IPS DF 6.9 (cell line): ENCODE data around the gene FKBP1A.
"Not testable (repeated sequence)": the region's sequence is repeated elsewhere in the genome, so short reads cannot be mapped to it uniquely, and the experiment has no call there.

Experiments
- DNase-seq: peaks from one replicate; pipeline ENCODE4 v3.0.0-alpha.2; 2013; ENCODE audit warnings: low read depth, low spot score
- H3K27ac ChIP-seq: one replicate; pipeline ENCODE4 v1.5.1; 2013; ENCODE audit warnings: low read length, control low read depth
- H3K27me3 ChIP-seq: 2 replicates; pipeline ENCODE4 v1.6.1; 2013; ENCODE audit warnings: mild to moderate bottlenecking, low read length; ENCODE audit not compliant: control insufficient read depth, insufficient read depth
- H3K36me3 ChIP-seq: 2 replicates; pipeline ENCODE4 v1.6.1; 2013; ENCODE audit warnings: low read length; ENCODE audit not compliant: control insufficient read depth, insufficient read depth
- H3K4me1 ChIP-seq: 2 replicates; pipeline ENCODE4 v1.6.1; 2013; ENCODE audit warnings: low read length; ENCODE audit not compliant: control insufficient read depth, insufficient read depth
- H3K4me3 ChIP-seq: 2 replicates; pipeline ENCODE4 v1.5.1; 2013; ENCODE audit warnings: mild to moderate bottlenecking, low read length
- H3K9me3 ChIP-seq: 2 replicates; pipeline ENCODE4 v1.6.1; 2013; ENCODE audit warnings: low read length, inconsistent platforms; ENCODE audit not compliant: control insufficient read depth, insufficient read depth
- WGBS: extraction: QIAGEN DNeasy Blood & Tissue Kit; methylation state at CpG from one replicate; pipeline ENCODE4 v1.1.7; 2013; ENCODE audit warnings: mixed read lengths, missing lambda C conversion rate; ENCODE audit not compliant: insufficient read length, insufficient coverage; 5-methylcytosine and 5-hydroxymethylcytosine counted together

The FKBP1A gene

GRCh38 chr20:1417790-1418189 is 24.9 kb upstream of the FKBP1A start:
- no peak overlapping the region for H3K4me3 ChIP-seq

GRCh38 chr20:1417273-1417672 is 24.4 kb upstream of the FKBP1A start:
- H3K36me3 ChIP-seq: no peaks in the 10 kb centered on the region
- no peak overlapping the region for H3K4me3 ChIP-seq
- no peaks in the 10 kb centered on the region for H3K27me3 ChIP-seq
- no peaks in the 10 kb centered on the region for H3K9me3 ChIP-seq
- no peak overlapping the region for H3K27ac ChIP-seq
- H3K4me1 ChIP-seq: no peaks in the 10 kb centered on the region
- DNase-seq: no peak
- no CpG with 5 or more reads among the region's 5 CpGs for WGBS

More at GRCh38 chr20:1417790-1418189, 24.9 kb upstream of the FKBP1A start:
- no peak overlapping the region for H3K27ac ChIP-seq
- no peaks in the 10 kb centered on the region for H3K36me3 ChIP-seq
- DNase-seq: no peak
- no peaks in the 10 kb centered on the region for H3K4me1 ChIP-seq
- no peaks in the 10 kb centered on the region for H3K9me3 ChIP-seq
- no peaks in the 10 kb centered on the region for H3K27me3 ChIP-seq

- no CpG with 5 or more reads among the region's 8 CpGs for WGBS
- no peak for DNase-seq
- no peaks in the 10 kb centered on the region for H3K9me3 ChIP-seq
- no peak overlapping the region for H3K4me3 ChIP-seq
- no peaks in the 10 kb centered on the region for H3K4me1 ChIP-seq
- H3K27ac ChIP-seq: no peak overlapping the region
- no peaks in the 10 kb centered on the region for H3K36me3 ChIP-seq
- H3K27me3 ChIP-seq: no peaks in the 10 kb centered on the region
Observed at GRCh38 chr20:1415667-1416468, 23.0 kb upstream of the FKBP1A start.

DNA sequence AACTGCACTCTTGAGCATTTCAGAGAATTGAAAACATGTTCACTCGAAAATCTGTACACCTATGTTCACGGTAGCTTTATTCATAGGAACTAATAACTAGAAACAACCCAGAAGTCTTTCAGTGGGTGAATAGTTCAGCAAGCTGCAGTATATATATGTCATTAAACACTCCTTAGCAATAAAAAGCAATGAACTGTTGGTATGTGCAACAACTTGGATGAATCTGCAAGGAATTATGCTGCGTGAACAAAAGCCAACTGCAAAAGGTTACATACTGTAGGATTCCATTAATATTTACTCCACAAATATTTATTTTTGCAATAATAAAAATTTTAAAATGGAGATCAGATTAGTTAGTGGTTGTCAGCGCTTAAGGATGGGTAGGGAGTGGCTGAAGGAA is 22.1 kb upstream of the FKBP1A start:
- H3K9me3 ChIP-seq: no peaks in the 10 kb centered on the region
- H3K36me3 ChIP-seq: no peaks in the 10 kb centered on the region
- no peak for DNase-seq
- H3K4me1 ChIP-seq: no peaks in the 10 kb centered on the region
- WGBS: no CpG with 5 or more reads among the region's 4 CpGs
- H3K4me3 ChIP-seq: no peak overlapping the region
- no peaks in the 10 kb centered on the region for H3K27me3 ChIP-seq
- no peak overlapping the region for H3K27ac ChIP-seq

GRCh38 chr20:1405801-1406200 is 12.9 kb upstream of the FKBP1A start:
- Histone ChIP-seq H3K27ac (no peak overlapping the region), H3K4me3 (no peak overlapping the region), H3K27me3 (no peaks in the 10 kb centered on the region), H3K9me3 (no peaks in the 10 kb centered on the region), H3K36me3 (no peaks in the 10 kb centered on the region), H3K4me1 (no peaks in the 10 kb centered on the region)
- no peak for DNase-seq
- no CpG with 5 or more reads among the region's 2 CpGs for WGBS

DNA sequence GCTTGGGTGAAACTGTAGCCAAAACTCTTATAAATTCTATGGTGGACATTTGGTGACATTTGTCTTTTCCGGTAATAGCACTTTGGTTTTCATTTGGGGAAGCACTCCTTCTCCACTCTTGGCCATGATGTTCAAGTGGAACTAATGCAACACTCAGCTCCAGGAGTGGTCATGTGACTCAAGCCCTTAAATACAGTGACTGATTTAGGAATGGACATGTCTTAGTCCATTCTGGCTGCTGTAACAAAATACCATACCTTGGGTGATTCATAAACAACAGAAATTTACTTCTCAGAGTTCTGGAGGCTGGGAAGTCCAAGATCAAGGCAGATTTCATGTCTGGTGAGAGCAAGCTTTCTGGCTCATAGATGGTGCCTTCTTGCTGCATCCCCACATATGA is 10.8 kb upstream of the FKBP1A start:
- no peaks in the 10 kb centered on the region for H3K4me1 ChIP-seq
- no peaks in the 10 kb centered on the region for H3K27me3 ChIP-seq
- DNase-seq: no peak
- WGBS: no CpG with 5 or more reads among the region's 1 CpG
- no peak overlapping the region for H3K27ac ChIP-seq
- H3K9me3 ChIP-seq: no peaks in the 10 kb centered on the region
- no peak overlapping the region for H3K4me3 ChIP-seq
- no peaks in the 10 kb centered on the region for H3K36me3 ChIP-seq

DNA sequence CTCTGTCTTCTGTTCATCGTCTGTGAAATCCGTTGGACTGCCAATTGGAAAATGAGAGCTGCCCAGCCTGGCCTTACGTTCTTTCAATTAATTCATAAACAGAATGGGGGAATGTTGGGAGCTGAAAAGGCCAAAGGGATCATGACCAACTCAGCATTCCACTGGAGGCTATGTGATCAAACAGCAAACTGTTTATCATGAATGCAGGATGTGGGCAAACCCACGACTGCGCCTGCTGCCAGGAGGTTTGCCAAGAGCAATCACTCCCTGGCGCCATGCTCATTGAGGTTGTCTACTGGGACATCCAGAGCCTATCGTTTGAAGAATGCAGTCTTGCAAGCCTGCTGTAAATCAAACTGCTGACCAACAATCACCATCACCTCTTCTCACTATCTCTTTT is 9.3 kb upstream of the FKBP1A start:
- DNase-seq: no peak
- no CpG with 5 or more reads among the region's 7 CpGs for WGBS

DNA sequence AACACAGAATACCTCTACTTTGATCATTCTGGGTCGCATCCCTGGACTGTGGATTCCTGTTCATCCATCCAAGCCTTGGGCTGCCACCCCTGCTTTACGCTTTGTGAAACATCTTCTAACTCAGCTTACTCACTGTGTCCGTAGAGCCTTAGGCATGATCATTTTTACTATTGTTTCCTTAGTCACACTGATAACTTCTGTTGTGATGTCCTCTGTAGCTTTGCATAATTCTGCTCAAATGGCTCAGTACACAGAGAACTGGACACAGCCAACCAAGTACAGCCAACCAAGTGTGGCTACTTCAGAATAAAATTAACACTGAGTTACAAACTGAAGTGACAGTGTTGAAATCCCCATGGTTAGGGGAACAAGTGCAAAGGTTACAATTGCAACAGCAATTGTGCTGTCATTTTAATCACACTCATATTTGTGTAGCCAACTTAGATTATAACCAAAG is 8.6 kb upstream of the FKBP1A start:
- no peak for DNase-seq
- Histone ChIP-seq H3K9me3 (no peaks in the 10 kb centered on the region), H3K27me3 (no peaks in the 10 kb centered on the region), H3K4me1 (no peaks in the 10 kb centered on the region), H3K27ac (no peak overlapping the region), H3K4me3 (no peak overlapping the region), H3K36me3 (no peaks in the 10 kb centered on the region)
- WGBS: no CpG with 5 or more reads among the region's 3 CpGs

More for the DNA sequence above, 9.3 kb upstream of the FKBP1A start:
- Histone ChIP-seq H3K4me3 (no peak overlapping the region), H3K36me3 (no peaks in the 10 kb centered on the region), H3K4me1 (no peaks in the 10 kb centered on the region), H3K9me3 (no peaks in the 10 kb centered on the region), H3K27ac (no peak overlapping the region), H3K27me3 (no peaks in the 10 kb centered on the region)

GRCh38 chr20:1399678-1400366 is 7.0 kb upstream of the FKBP1A start:
- not testable (repeated sequence) for H3K4me3 ChIP-seq, DNase-seq
- no CpG with 5 or more reads among the region's 8 CpGs for WGBS

DNA sequence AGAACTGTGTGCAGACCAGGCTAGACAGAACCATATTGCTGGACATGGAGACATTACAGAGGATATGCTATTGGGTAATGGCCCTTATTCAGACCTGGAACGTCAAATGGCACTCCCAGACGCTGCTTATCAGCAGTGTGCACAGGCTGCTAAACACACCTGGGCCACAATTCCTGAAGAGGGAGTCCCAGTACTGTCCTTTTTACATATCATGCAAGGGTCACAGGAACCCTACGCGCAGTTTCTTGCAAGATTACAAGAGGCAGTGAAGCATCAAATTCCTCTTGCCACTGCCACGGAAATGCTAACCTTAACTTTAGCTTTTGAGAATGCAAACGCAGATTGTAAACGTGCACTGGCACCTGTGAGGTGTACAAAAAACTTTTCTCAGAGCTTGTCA is 5.3 kb upstream of the FKBP1A start:
- not testable (repeated sequence) for H3K4me1 ChIP-seq, H3K36me3 ChIP-seq, H3K27me3 ChIP-seq, H3K4me3 ChIP-seq, H3K9me3 ChIP-seq, H3K27ac ChIP-seq, DNase-seq
- WGBS: no CpG with 5 or more reads among the region's 7 CpGs

More at GRCh38 chr20:1399678-1400366, 7.0 kb upstream of the FKBP1A start:
- not testable (repeated sequence) for H3K9me3 ChIP-seq, H3K4me1 ChIP-seq, H3K27me3 ChIP-seq, H3K36me3 ChIP-seq, H3K27ac ChIP-seq
